Measurements from ENCODE around the gene HOXD8.
A peak's percentile ranks its signal among the peaks of the same experiment; 100 is the strongest.

The HOXD8 gene

GRCh38 chr2:176174382-176174823 lies 44.9 kb downstream of the HOXD8 start:
- DNase-seq (ENCODE audit: low spot score): peak; percentile 69

- DNase-seq (ENCODE audit: low spot score): no peak
These were observed 45.6 kb downstream of the HOXD8 start for GRCh38 chr2:176174824-176175708.

GRCh38 chr2:176175709-176176607 lies 46.5 kb downstream of the HOXD8 start:
- DNase-seq (ENCODE audit: low spot score): no peak

DNA sequence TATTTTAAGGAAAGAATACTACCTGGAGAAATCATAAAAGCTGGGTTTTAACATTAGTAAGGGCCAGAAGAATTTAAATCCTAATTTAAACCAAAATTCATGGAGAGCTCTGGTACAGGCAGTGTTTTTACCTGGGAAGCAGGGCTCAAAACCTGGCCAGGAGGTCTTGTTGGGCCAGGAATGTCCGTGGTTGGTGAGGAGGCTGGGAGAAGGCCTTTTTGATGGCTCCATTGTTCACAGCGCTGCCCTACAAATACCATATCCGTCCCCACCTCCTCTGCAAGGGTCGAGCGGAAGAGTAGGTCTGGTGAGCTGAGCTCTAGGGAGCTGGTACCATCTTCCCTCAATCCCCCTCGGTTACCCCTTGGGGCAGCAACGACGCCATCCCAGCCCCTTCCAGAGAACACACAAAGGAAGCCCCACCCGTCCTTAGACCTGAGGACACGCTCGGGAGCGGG lies 48.1 kb downstream of the HOXD8 start:
- no peak for DNase-seq (ENCODE audit: low spot score)

DNA sequence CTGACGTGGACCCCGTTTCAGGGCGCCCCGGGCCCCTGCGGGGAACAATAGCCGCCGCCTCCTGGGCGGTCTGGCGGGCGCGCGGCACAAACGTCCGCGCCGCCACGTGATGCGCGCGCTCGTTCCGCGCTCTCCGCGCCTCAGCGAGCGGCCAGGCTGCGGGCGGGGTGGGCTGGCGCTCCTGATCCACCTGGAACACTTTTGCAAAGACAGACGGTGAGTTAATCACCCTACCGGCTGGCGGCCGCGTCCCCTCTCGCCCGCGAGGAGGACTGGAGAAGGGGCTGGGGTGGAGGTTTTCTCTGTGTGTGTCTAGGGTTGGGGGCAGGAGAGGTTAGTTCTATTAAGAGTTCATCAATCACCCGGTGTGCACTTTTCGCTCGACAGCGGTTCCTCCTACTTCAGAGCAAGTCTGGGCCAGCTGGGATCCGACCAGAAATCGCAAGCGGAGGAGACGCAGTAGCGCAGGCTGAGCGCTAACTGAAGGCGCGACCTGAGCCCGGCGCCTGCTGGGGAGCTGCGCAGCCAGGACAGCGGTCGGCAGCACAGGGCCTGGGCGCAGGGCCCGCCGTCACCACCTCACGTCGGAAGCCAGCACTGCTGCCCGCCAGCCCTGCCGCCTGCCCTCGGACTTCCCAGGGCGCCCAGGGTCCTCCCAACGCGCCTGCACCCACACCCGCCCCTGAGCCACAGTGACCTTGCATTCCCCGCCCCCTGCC lies 48.7 kb downstream of the HOXD8 start:
- DNase-seq (ENCODE audit: low spot score): no peak

- DNase-seq (ENCODE audit: low spot score): no peak
These were observed 49.3 kb downstream of the HOXD8 start for GRCh38 chr2:176178757-176179295.

GRCh38 chr2:176181551-176181950 lies 52.0 kb downstream of the HOXD8 start:
- no peak for DNase-seq (ENCODE audit: low spot score)

Data from HuH-7 (cell line).